DOHH2 (cell line): ENCODE results near the gene DPAGT1.
"Not testable (repeated sequence)": the region's sequence is repeated elsewhere in the genome, so short reads cannot be mapped to it uniquely, and the experiment has no call there.

ENCODE experiments used
- H3F3A ChIP-seq: fragments of 200-600 bp; sonication (generic), shearing (Covaris generic); 2 replicates; pipeline ENCODE4 v1.6.0; 2016; ENCODE audit warnings: antibody characterized with exemption, mild to moderate bottlenecking; ENCODE audit not compliant: control insufficient read depth, insufficient read depth
- H3K27ac ChIP-seq: fragments of 200-600 bp; sonication (generic); 2 replicates; pipeline ENCODE4 v1.5.1; 2014; ENCODE audit warnings: low read depth, mild to moderate bottlenecking, low read length, moderate library complexity
- H3K27me3 ChIP-seq: fragments of 200-600 bp; sonication (generic); 2 replicates; pipeline ENCODE4 v1.6.1; 2014; ENCODE audit warnings: mild to moderate bottlenecking, low read length, mixed read lengths; ENCODE audit not compliant: control insufficient read depth
- H3K36me3 ChIP-seq: fragments of 200-600 bp; sonication (generic); 2 replicates; pipeline ENCODE4 v1.6.1; 2014; ENCODE audit warnings: mild to moderate bottlenecking, low read length, moderate library complexity, mixed read lengths; ENCODE audit not compliant: control insufficient read depth
- H3K4me1 ChIP-seq: fragments of 200-600 bp; sonication (generic); 2 replicates; pipeline ENCODE4 v1.6.1; 2014; ENCODE audit warnings: mild to moderate bottlenecking, low read length, mixed read lengths; ENCODE audit not compliant: control insufficient read depth
- H3K4me2 ChIP-seq: fragments of 200-600 bp; sonication (generic); 2 replicates; pipeline ENCODE4 v1.6.0; 2014; ENCODE audit warnings: mild to moderate bottlenecking, low read length, moderate library complexity
- H3K4me3 ChIP-seq: fragments of 200-600 bp; sonication (generic); 2 replicates; pipeline ENCODE4 v1.5.1; 2014; ENCODE audit warnings: mild to moderate bottlenecking, low read length, mixed read lengths
- H3K79me2 ChIP-seq: fragments of 200-600 bp; sonication (generic); 2 replicates; pipeline ENCODE4 v1.6.1; 2014; ENCODE audit warnings: mild to moderate bottlenecking, low read length, mixed read lengths; ENCODE audit not compliant: control insufficient read depth
- H3K9me2 ChIP-seq: fragments of 200-600 bp; sonication (generic); replicated peaks from 2 replicates; pipeline ENCODE4 v1.6.1; 2014; ENCODE audit warnings: mild to moderate bottlenecking, low read length, mixed read lengths; ENCODE audit not compliant: control insufficient read depth
- H3K9me3 ChIP-seq: fragments of 200-600 bp; sonication (generic); 2 replicates; pipeline ENCODE4 v1.6.1; 2014; ENCODE audit warnings: antibody characterized with exemption, low read length, mixed read lengths; ENCODE audit not compliant: control insufficient read depth, insufficient read depth
- H4K20me1 ChIP-seq: fragments of 200-600 bp; sonication (generic); 2 replicates; pipeline ENCODE4 v1.6.0; 2014; ENCODE audit warnings: low read depth, mild to moderate bottlenecking, antibody characterized with exemption, low read length, moderate library complexity; ENCODE audit not compliant: control insufficient read depth, insufficient read depth
- CTCF ChIP-seq: fragments of 200-600 bp; sonication (generic); IDR thresholded peaks from one replicate; pipeline ENCODE4 v1.5.1; 2014; ENCODE audit warnings: antibody characterized with exemption, mild to moderate bottlenecking, low read depth, low read length; ENCODE audit not compliant: poor library complexity, severe bottlenecking
- EZH2phosphoT487 ChIP-seq: fragments of 200-600 bp; sonication (generic); IDR thresholded peaks from 2 replicates; pipeline ENCODE4 v1.6.1; 2017; ENCODE audit warnings: borderline replicate concordance, mild to moderate bottlenecking, antibody characterized with exemption, low read length, moderate library complexity, mixed read lengths

DPAGT1 gene

GRCh38 chr11:119144825-119145486 is 43.3 kb upstream of the DPAGT1 start:
- no peak overlapping the region for H3K4me2 ChIP-seq
- H3K9me2 ChIP-seq: no peaks in the 10 kb centered on the region
- no peaks in the 10 kb centered on the region for H3F3A ChIP-seq
- no peak overlapping the region for H3K4me3 ChIP-seq
- H3K79me2 ChIP-seq: no peaks in the 10 kb centered on the region
- H3K27me3 ChIP-seq: peaks cover 45% of the 10 kb centered on the region
- TF ChIP-seq CTCF (peak; percentile 34), EZH2phosphoT487 (no peak)
- H3K9me3 ChIP-seq: no peaks in the 10 kb centered on the region
- no peaks in the 10 kb centered on the region for H3K36me3 ChIP-seq
- no peaks in the 10 kb centered on the region for H4K20me1 ChIP-seq
- no peak overlapping the region for H3K27ac ChIP-seq
- peaks cover 13% of the 10 kb centered on the region for H3K4me1 ChIP-seq

DNA sequence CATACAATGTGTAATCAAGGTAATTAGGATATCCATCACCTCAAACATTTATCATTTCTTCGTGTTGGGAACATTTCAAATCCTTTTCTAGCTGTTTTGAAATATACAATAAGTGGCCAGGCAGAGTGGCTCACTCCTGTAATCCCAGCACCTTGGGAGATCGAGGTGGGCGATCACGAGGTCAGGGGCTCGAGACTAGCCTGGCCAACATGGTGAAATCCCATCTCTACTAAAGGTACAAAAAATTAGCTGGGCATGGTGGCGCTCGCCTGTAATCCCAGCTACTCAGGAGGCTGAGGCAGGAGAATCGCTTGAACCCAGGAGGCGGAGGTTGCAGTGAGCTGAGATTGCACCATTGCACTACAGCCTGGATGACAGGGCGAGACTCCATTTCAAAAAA is 37.6 kb upstream of the DPAGT1 start:
- H3K9me3 ChIP-seq, H3F3A ChIP-seq, H3K4me2 ChIP-seq: not testable (repeated sequence)

DNA sequence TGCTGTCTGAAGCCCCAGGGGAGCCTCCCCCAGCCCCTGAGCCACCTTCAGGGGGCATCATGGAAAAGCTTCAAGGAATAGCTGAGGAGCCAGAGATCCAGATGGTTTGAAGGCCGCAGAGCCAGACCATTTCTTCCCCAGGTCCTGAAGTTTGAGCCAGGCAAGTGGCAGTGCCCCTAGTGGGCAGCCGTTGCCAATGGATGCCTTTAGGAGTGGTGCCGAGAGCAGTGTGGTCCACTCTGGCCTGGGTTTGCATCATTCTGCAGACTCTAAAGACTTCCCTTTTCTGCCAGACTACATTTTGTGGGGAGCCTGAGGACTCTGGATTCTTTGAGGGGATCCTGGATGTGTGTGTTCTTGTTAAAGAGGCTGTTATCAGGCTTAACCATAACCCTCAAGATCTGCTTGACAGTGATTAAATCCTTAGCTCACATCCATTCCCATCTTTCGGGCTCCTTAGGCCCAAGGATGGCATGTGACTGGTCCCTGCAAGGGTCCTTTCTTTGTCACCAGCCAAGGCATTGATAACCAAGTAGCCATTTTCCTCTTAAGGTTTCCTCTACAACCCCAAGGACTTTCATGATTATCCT is 32.8 kb upstream of the DPAGT1 start:
- no peaks in the 10 kb centered on the region for H3F3A ChIP-seq
- no peak overlapping the region for H3K4me2 ChIP-seq
- H3K27me3 ChIP-seq: no peaks in the 10 kb centered on the region
- peaks cover 48% of the 10 kb centered on the region for H3K36me3 ChIP-seq
- no peaks in the 10 kb centered on the region for H3K9me3 ChIP-seq
- TF ChIP-seq CTCF (peak; percentile 68), EZH2phosphoT487 (no peak)
- no peaks in the 10 kb centered on the region for H3K9me2 ChIP-seq
- 0 out of 2 replicates have a peak, but pooled peaks cover 4% of the 10 kb centered on the region for H4K20me1 ChIP-seq
- H3K4me3 ChIP-seq: no peak overlapping the region
- no peak overlapping the region for H3K27ac ChIP-seq
- no peaks in the 10 kb centered on the region for H3K4me1 ChIP-seq
- H3K79me2 ChIP-seq: no peaks in the 10 kb centered on the region

More for the DNA sequence above, 37.6 kb upstream of the DPAGT1 start:
- not testable (repeated sequence) for H3K4me3 ChIP-seq, H3K27ac ChIP-seq, H3K9me2 ChIP-seq, H3K27me3 ChIP-seq, H3K36me3 ChIP-seq, H4K20me1 ChIP-seq, H3K79me2 ChIP-seq, H3K4me1 ChIP-seq

DNA sequence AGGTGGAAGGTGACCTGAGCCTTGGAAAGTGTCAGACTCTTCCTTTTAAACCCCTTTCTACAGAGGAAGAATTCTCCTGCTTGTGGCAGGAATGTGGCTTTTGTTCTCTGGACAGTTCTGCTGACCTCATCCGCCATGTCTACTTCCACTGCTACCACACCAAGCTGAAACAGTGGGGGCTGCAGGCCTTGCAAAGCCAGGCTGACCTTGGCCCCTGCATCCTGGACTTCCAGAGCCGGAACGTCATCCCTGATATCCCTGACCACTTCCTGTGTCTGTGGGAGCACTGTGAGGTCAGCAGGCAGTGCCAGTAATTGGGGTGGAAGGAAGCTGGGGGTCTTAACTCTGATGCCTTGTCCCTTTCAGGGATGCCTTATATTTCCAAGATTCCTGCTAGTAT is 29.0 kb upstream of the DPAGT1 start:
- peaks cover 56% of the 10 kb centered on the region for H3K36me3 ChIP-seq
- no peaks in the 10 kb centered on the region for H3K9me3 ChIP-seq
- no peaks in the 10 kb centered on the region for H3K27me3 ChIP-seq
- H3K4me3 ChIP-seq: no peak overlapping the region
- H3K79me2 ChIP-seq: peaks cover 5% of the 10 kb centered on the region
- TF ChIP-seq CTCF: no peak
- no peak for TF ChIP-seq EZH2phosphoT487
- H3F3A ChIP-seq: 0 out of 2 replicates have a peak, but pooled peaks cover 4% of the 10 kb centered on the region
- H3K27ac ChIP-seq: no peak overlapping the region
- no peaks in the 10 kb centered on the region for H3K9me2 ChIP-seq
- no peak overlapping the region for H3K4me2 ChIP-seq
- peaks cover 8% of the 10 kb centered on the region for H3K4me1 ChIP-seq
- 0 out of 2 replicates have a peak, but pooled peaks cover 4% of the 10 kb centered on the region for H4K20me1 ChIP-seq
